H1 (cell line): ENCODE measurements around the gene FBXL17. TPM values are rescaled to one million over a fixed set of nuclear protein-coding genes. Genes with fewer than 3 reads are reported as not detected.

Source experiments
- CTCF ChIA-PET: fragments of 300-600 bp; sonication (Branson Sonifier 250); formaldehyde crosslinking; loops from one replicate; lab custom pipeline; 2021; ENCODE audit not compliant: partially characterized antibody; lab: Charles Lee
- POLR2A ChIA-PET: fragments of 300-600 bp; sonication (Branson Sonifier 250); formaldehyde crosslinking; loops from one replicate; lab custom pipeline; 2021; ENCODE audit warnings: inconsistent platforms; ENCODE audit not compliant: partially characterized antibody; lab: Charles Lee
- DNase-seq, 2 experiments: peaks; one replicate each; pipeline versions ENCODE4 v3.0.0 to v3.0.0-alpha.2; 2010 to 2022; ENCODE audit warnings: low spot score in 2 of 2, low read depth in 1 of 2, mixed read lengths in 1 of 2
- FAIRE-seq: peaks from 2 replicates; lab custom pipeline; 2011; peaks lifted over from hg19 to GRCh38; lab: Jason Lieb, UNC
- H2AFZ ChIP-seq: 2 replicates; pipeline ENCODE4 v1.8.1; 2012; ENCODE audit warnings: low read length, inconsistent platforms
- H2AK5ac ChIP-seq: 2 replicates; pipeline ENCODE4 v1.6.1; 2013; ENCODE audit warnings: low read depth, low read length
- H2BK120ac ChIP-seq: replicated peaks from 2 replicates; pipeline ENCODE3; 2013; ENCODE audit warnings: low read depth, low read length, inconsistent platforms
- H2BK12ac ChIP-seq: 2 replicates; pipeline ENCODE4 v1.6.1; 2013; ENCODE audit warnings: low read depth, low read length
- H2BK15ac ChIP-seq: 2 replicates; pipeline ENCODE4 v1.6.1; 2013; ENCODE audit warnings: low read length
- H2BK20ac ChIP-seq: 2 replicates; pipeline ENCODE4 v1.6.1; 2013; ENCODE audit warnings: low read length
- H2BK5ac ChIP-seq: 2 replicates; pipeline ENCODE4 v1.6.1; 2013; ENCODE audit warnings: low read depth, low read length
- H3K14ac ChIP-seq: 2 replicates; pipeline ENCODE4 v1.6.1; 2013; ENCODE audit warnings: inconsistent platforms; ENCODE audit not compliant: insufficient read length
- H3K18ac ChIP-seq: 2 replicates; pipeline ENCODE4 v1.6.1; 2013; ENCODE audit warnings: low read length; ENCODE audit errors: extremely low read depth
- H3K23ac ChIP-seq: 2 replicates; pipeline ENCODE4 v1.6.1; 2013; ENCODE audit warnings: inconsistent platforms; ENCODE audit not compliant: insufficient read length
- H3K23me2 ChIP-seq: 2 replicates; pipeline ENCODE4 v1.6.1; 2013; ENCODE audit warnings: low read depth, low read length
- H3K27ac ChIP-seq: 2 replicates; pipeline ENCODE4 v1.6.1; 2011; ENCODE audit warnings: low read depth, low read length, inconsistent platforms
- H3K27me3 ChIP-seq, 4 experiments: replicated peaks in 1 of 4; 1 replicate in 1 of 4; 2 replicates in 3 of 4; pipeline versions ENCODE4 v1.6.1 to v1.8.1; 2011 to 2013; ENCODE audit warnings: low read length in 3 of 4, mild to moderate bottlenecking in 3 of 4, inconsistent platforms in 2 of 4, mixed read lengths in 2 of 4, moderate library complexity in 1 of 4; ENCODE audit not compliant: control insufficient read depth in 3 of 4, insufficient read depth in 3 of 4; ENCODE audit errors: extremely low read depth in 1 of 4
- H3K36me3 ChIP-seq, 4 experiments: 2 replicates each; pipeline versions ENCODE4 v1.6.1 to v1.8.1; 2011 to 2013; ENCODE audit warnings: mild to moderate bottlenecking in 4 of 4, low read length in 3 of 4, moderate library complexity in 2 of 4, control low read depth in 1 of 4, inconsistent platforms in 1 of 4; ENCODE audit not compliant: insufficient read depth in 4 of 4, control insufficient read depth in 2 of 4
- H3K4ac ChIP-seq: replicated peaks from 2 replicates; pipeline ENCODE3; 2013; ENCODE audit warnings: low read length, low read depth, mixed read lengths, inconsistent platforms; ENCODE audit not compliant: insufficient read length
- H3K4me1 ChIP-seq, 4 experiments: replicated peaks in 1 of 4; 1 replicate in 1 of 4; 2 replicates in 3 of 4; pipeline versions ENCODE4 v1.6.1 to v1.8.1; 2011 to 2013; ENCODE audit warnings: low read length in 3 of 4, inconsistent platforms in 2 of 4, mixed read lengths in 1 of 4; ENCODE audit not compliant: insufficient read depth in 4 of 4, control insufficient read depth in 3 of 4
- H3K4me2 ChIP-seq, 2 experiments: 2 replicates each; pipeline versions ENCODE4 v1.6.1 to v1.8.1; 2011 to 2013; ENCODE audit warnings: low read depth in 2 of 2, low read length in 2 of 2, control low read depth in 1 of 2, inconsistent platforms in 1 of 2, mild to moderate bottlenecking in 1 of 2; ENCODE audit not compliant: insufficient read depth in 1 of 2
- H3K4me3 ChIP-seq, 4 experiments: fragments of 200-600, 300-600 bp in 1 of 4; sonication (generic), shearing (Covaris generic), sonication (Bioruptor Twin) in 1 of 4; 2 replicates each; pipeline versions ENCODE4 v1.5.1 to v1.8.1; 2011 to 2016; ENCODE audit warnings: low read length in 4 of 4, low read depth in 3 of 4, control low read depth in 2 of 4, inconsistent platforms in 2 of 4, mild to moderate bottlenecking in 2 of 4, mixed read lengths in 1 of 4, moderate library complexity in 1 of 4; ENCODE audit not compliant: insufficient read depth in 2 of 4; ENCODE audit errors: extremely low read depth in 1 of 4
- H3K56ac ChIP-seq: replicated peaks from 2 replicates; pipeline ENCODE3; 2013; ENCODE audit warnings: low read depth, mild to moderate bottlenecking, mixed read lengths, low read length, inconsistent platforms; ENCODE audit not compliant: insufficient read length
- H3K79me1 ChIP-seq: 2 replicates; pipeline ENCODE4 v1.6.1; 2013; ENCODE audit warnings: low read depth, low read length, control low read depth
- H3K79me2 ChIP-seq, 2 experiments: 2 replicates each; pipeline versions ENCODE4 v1.6.1 to v1.8.1; 2012 to 2013; ENCODE audit warnings: low read length in 2 of 2, mild to moderate bottlenecking in 2 of 2, inconsistent platforms in 1 of 2; ENCODE audit not compliant: insufficient read depth in 2 of 2, control insufficient read depth in 1 of 2
- H3K9ac ChIP-seq, 4 experiments: replicated peaks in 1 of 4; 1 replicate in 1 of 4; 2 replicates in 3 of 4; pipeline versions ENCODE4 v1.6.1 to v1.8.1; 2011 to 2013; ENCODE audit warnings: low read depth in 3 of 4, low read length in 3 of 4, control low read depth in 2 of 4, mild to moderate bottlenecking in 2 of 4, moderate library complexity in 2 of 4, inconsistent platforms in 1 of 4; ENCODE audit errors: extremely low read depth in 1 of 4
- H3K9me3 ChIP-seq, 2 experiments: 2 replicates each; pipeline versions ENCODE4 v1.6.1 to v1.8.1; 2012 to 2013; ENCODE audit warnings: mild to moderate bottlenecking in 2 of 2, moderate library complexity in 2 of 2, control low read depth in 1 of 2, inconsistent platforms in 1 of 2, low read depth in 1 of 2, low read length in 1 of 2, mixed read lengths in 1 of 2; ENCODE audit not compliant: insufficient read depth in 2 of 2
- H4K20me1 ChIP-seq, 2 experiments: replicated peaks in 1 of 2; 2 replicates each; pipeline versions ENCODE3 to v1.8.1; 2011 to 2013; ENCODE audit warnings: inconsistent platforms in 2 of 2, low read length in 2 of 2, mild to moderate bottlenecking in 1 of 2; ENCODE audit not compliant: insufficient read depth in 2 of 2, control insufficient read depth in 1 of 2
- H4K5ac ChIP-seq: 2 replicates; pipeline ENCODE4 v1.6.1; 2013; ENCODE audit warnings: low read length, low read depth, mixed read lengths, inconsistent platforms; ENCODE audit not compliant: insufficient read length
- H4K8ac ChIP-seq: 2 replicates; pipeline ENCODE4 v1.8.0; 2013; ENCODE audit warnings: mild to moderate bottlenecking, moderate library complexity, low read length, inconsistent platforms; ENCODE audit not compliant: insufficient read depth; ENCODE audit errors: extremely low read depth
- H4K91ac ChIP-seq: replicated peaks from 2 replicates; pipeline ENCODE3; 2013; ENCODE audit warnings: low read length, mixed read lengths, inconsistent platforms; ENCODE audit not compliant: insufficient read length
- ATF3 ChIP-seq: IDR thresholded peaks from 2 replicates; pipeline ENCODE4 v1.6.1; 2011; ENCODE audit warnings: low read depth, mild to moderate bottlenecking, low read length; ENCODE audit not compliant: insufficient read depth
- BRCA1 ChIP-seq: IDR thresholded peaks from 2 replicates; pipeline ENCODE4 v1.6.1; 2012; ENCODE audit warnings: low read depth, low read length, improper control_type of control experiment
- CBX8 ChIP-seq: fragments of 300-800, 300-1000 bp; sonication (generic); IDR thresholded peaks from 2 replicates; pipeline ENCODE4 v1.7.1; 2016; ENCODE audit warnings: low read depth, low read length, borderline replicate concordance
- CHD1 ChIP-seq: IDR thresholded peaks from 2 replicates; pipeline ENCODE4 v1.6.1; 2012; ENCODE audit warnings: low read depth, low read length, improper control_type of control experiment
- CTBP2 ChIP-seq: IDR thresholded peaks from 2 replicates; pipeline ENCODE4 v1.7.0; 2011; ENCODE audit warnings: borderline replicate concordance, mild to moderate bottlenecking, moderate library complexity, mixed read lengths, low read length; ENCODE audit not compliant: insufficient read depth, insufficient read length
- HDAC2 ChIP-seq, 2 experiments: fragments of 300-600 bp in 1 of 2; sonication (generic) in 1 of 2; IDR thresholded peaks; 2 replicates each; pipeline ENCODE4 v1.6.1; 2011 to 2012; ENCODE audit warnings: low read depth in 2 of 2, low read length in 2 of 2, mild to moderate bottlenecking in 2 of 2, moderate library complexity in 2 of 2, borderline replicate concordance in 1 of 2, inconsistent platforms in 1 of 2
- KDM5A ChIP-seq: fragments of 200-600 bp; IDR thresholded peaks from 2 replicates; pipeline ENCODE4 v1.7.1; 2012; ENCODE audit warnings: mild to moderate bottlenecking, low read length, inconsistent platforms, mixed read lengths
- PHF8 ChIP-seq: fragments of 200-600 bp; sonication (generic); conservative IDR thresholded peaks from 2 replicates; pipeline ENCODE4 v1.7.1; 2012; ENCODE audit warnings: low read depth, mild to moderate bottlenecking, inconsistent platforms, low read length, moderate library complexity
- RFX5 ChIP-seq: IDR thresholded peaks from 2 replicates; pipeline ENCODE4 v1.6.1; 2011; ENCODE audit warnings: low read depth, low read length, improper control_type of control experiment, borderline replicate concordance
- RNF2 ChIP-seq: fragments of 200-900, 300-1000 bp; sonication (generic); IDR thresholded peaks from 2 replicates; pipeline ENCODE4 v1.7.1; 2016; ENCODE audit warnings: borderline replicate concordance, low read depth, mild to moderate bottlenecking, antibody characterized with exemption, low read length; ENCODE audit not compliant: poor library complexity, severe bottlenecking; ENCODE audit errors: missing control alignments
- WGBS, 2 experiments: shearing (Covaris generic) in 1 of 2; methylation state at CpG; one replicate each; pipeline versions ENCODE4 v1.1.6 to v1.1.7; 2013 to 2015; ENCODE audit warnings: low lambda C conversion rate in 2 of 2, mixed read lengths in 2 of 2, inconsistent platforms in 1 of 2, low coverage in 1 of 2, missing lambda C conversion rate in 1 of 2; ENCODE audit not compliant: insufficient replicate concordance in 2 of 2, insufficient coverage in 1 of 2, insufficient read length in 1 of 2; ENCODE audit errors: extremely low coverage in 1 of 2, missing lambda C conversion rate in 1 of 2; 5-methylcytosine and 5-hydroxymethylcytosine counted together
- polyA plus RNA-seq, 7 experiments: library from polyadenylated mRNA; depleted of rRNA in 3 of 7; stranded (reverse) in 5 of 7; unstranded in 2 of 7; fragments of >200 nt in 5 of 7; fragments of 200-250 nt in 2 of 7; gene quantifications; 1 replicate in 5 of 7; 2 replicates in 1 of 7; 4 replicates in 1 of 7; pipeline versions ENCODE4 v1.2.1 to v1.2.3, GENCODE V29; 2011 to 2013; ENCODE audit warnings: missing spikeins in 2 of 7, mixed read lengths in 2 of 7
- total RNA-seq: library from RNA; stranded (reverse); fragmentation: NEBNext Ultra II Directional; extraction: Animal tissue kit (Norgen Biotek cat#: 25700); gene quantifications from 2 replicates; pipeline ENCODE4 v1.2.1, GENCODE V29; 2021

FBXL17 gene
- total and polyA plus RNA-seq, 2 of the 8 experiments (the other 6 are each of a cell fraction or from before 2014, with no cell fraction given) = 0.35 to 4.3 TPM

GRCh38 chr5:107900721-107901120 is 481.2 kb downstream of the FBXL17 start:
- H3K9ac ChIP-seq = no peak overlapping the region
- H2BK20ac ChIP-seq = no peak overlapping the region
- no peak overlapping the region for H4K5ac ChIP-seq
- H3K9me3 ChIP-seq = no peaks in the 10 kb centered on the region
- H3K23me2 ChIP-seq = no peaks in the 10 kb centered on the region
- no peak overlapping the region for H2BK12ac ChIP-seq
- H3K27ac ChIP-seq = no peak overlapping the region
- no peaks in the 10 kb centered on the region for H3K79me1 ChIP-seq
- H3K56ac ChIP-seq = no peak overlapping the region
- no peak overlapping the region for H4K8ac ChIP-seq
- FAIRE-seq (no peak), DNase-seq (no peak)
- no peak overlapping the region for H2BK15ac ChIP-seq
- H3K36me3 ChIP-seq = no peaks in the 10 kb centered on the region
- H3K23ac ChIP-seq = no peak overlapping the region
- H2AK5ac ChIP-seq = no peak overlapping the region
- H3K79me2 ChIP-seq = no peaks in the 10 kb centered on the region
- no peaks in the 10 kb centered on the region for H4K20me1 ChIP-seq
- TF ChIP-seq KDM5A (no peak), HDAC2 (IDR thresholded peaks at IDR 0.05; ENCODE audit: borderline replicate concordance in 1 of 2, low read depth in 2 of 2, low read length in 2 of 2) (no peak), RNF2 (no peak), CBX8 (no peak), RFX5 (no peak), PHF8 (no peak), ATF3 (no peak), CTBP2 (no peak), BRCA1 (no peak), CHD1 (no peak)
- no peak overlapping the region for H4K91ac ChIP-seq
- H3K4me3 ChIP-seq = no peak overlapping the region
- H3K18ac ChIP-seq = no peak overlapping the region
- ChIA-PET POLR2A (no interaction called here), CTCF (no interaction called here)
- H3K4me2 ChIP-seq = no peak overlapping the region
- no peak overlapping the region for H3K4ac ChIP-seq
- H3K14ac ChIP-seq = no peak overlapping the region
- H2AFZ ChIP-seq = no peak overlapping the region
- peaks cover 0 to 4% (median 0%) of the 10 kb centered on the region in 4 experiments; a peak in 2 of 7 replicates for H3K4me1 ChIP-seq
- no peaks in the 10 kb centered on the region for H3K27me3 ChIP-seq
- H2BK120ac ChIP-seq = no peak overlapping the region
- no peak overlapping the region for H2BK5ac ChIP-seq
- WGBS, 2 experiments = 90% methylated on average over 3 of the region's 3 CpGs; no CpG with 5 or more reads in 1 of the 2 experiments
